ENCODE measurements around the gene ADGRF1.

Gene ADGRF1

GRCh38 chr6:46979206-46979605 is 62.9 kb downstream of the ADGRF1 start:
- no peak for DNase-seq (ENCODE audit: low read depth, low spot score)

GRCh38 chr6:46974786-46975185 is 67.3 kb downstream of the ADGRF1 start:
- no peak for DNase-seq (ENCODE audit: low read depth, low spot score)

GRCh38 chr6:46973029-46973428 is 69.1 kb downstream of the ADGRF1 start:
- DNase-seq (ENCODE audit: low read depth, low spot score): no peak

GRCh38 chr6:46972531-46972930 is 69.6 kb downstream of the ADGRF1 start:
- no peak for DNase-seq (ENCODE audit: low read depth, low spot score)

GRCh38 chr6:46969206-46969605 is 72.9 kb downstream of the ADGRF1 start:
- no peak for DNase-seq (ENCODE audit: low read depth, low spot score)

GRCh38 chr6:46967826-46968349 is 74.2 kb downstream of the ADGRF1 start:
- DNase-seq (ENCODE audit: low read depth, low spot score): no peak

GRCh38 chr6:46964716-46965519 is 77.2 kb downstream of the ADGRF1 start:
- DNase-seq (ENCODE audit: low read depth, low spot score): no peak

GRCh38 chr6:46963626-46964025 is 78.5 kb downstream of the ADGRF1 start:
- no peak for DNase-seq (ENCODE audit: low read depth, low spot score)

GRCh38 chr6:46963039-46963438 is 79.1 kb downstream of the ADGRF1 start:
- DNase-seq (ENCODE audit: low read depth, low spot score): no peak

- no peak for DNase-seq (ENCODE audit: low read depth, low spot score)
These were observed 80.4 kb downstream of the ADGRF1 start for GRCh38 chr6:46961711-46962110.

GRCh38 chr6:46961232-46961631 is 80.9 kb downstream of the ADGRF1 start:
- no peak for DNase-seq (ENCODE audit: low read depth, low spot score)

- no peak for DNase-seq (ENCODE audit: low read depth, low spot score)
These were observed 82.7 kb downstream of the ADGRF1 start for GRCh38 chr6:46959419-46959818.

- no peak for DNase-seq (ENCODE audit: low read depth, low spot score)
These were observed 85.7 kb downstream of the ADGRF1 start for GRCh38 chr6:46956409-46956808.

- DNase-seq (ENCODE audit: low read depth, low spot score): no peak
These were observed 87.2 kb downstream of the ADGRF1 start for GRCh38 chr6:46954837-46955451.

GRCh38 chr6:46953921-46954320 is 88.2 kb downstream of the ADGRF1 start:
- no peak for DNase-seq (ENCODE audit: low read depth, low spot score)

- DNase-seq (ENCODE audit: low read depth, low spot score): no peak
These were observed 92.4 kb downstream of the ADGRF1 start for GRCh38 chr6:46949632-46950280.

GRCh38 chr6:46948699-46949098 is 93.4 kb downstream of the ADGRF1 start:
- no peak for DNase-seq (ENCODE audit: low read depth, low spot score)
